Liver (tissue), 9 donors: ENCODE measurements around the gene CCKAR. TPM values are rescaled to one million over a fixed set of nuclear protein-coding genes. Genes with fewer than 3 reads are reported as not detected.

Experiments
- DNase-seq: peaks from one replicate; pipeline ENCODE4 v3.0.0-alpha.2; 2017; ENCODE audit warnings: low spot score
- H3K27ac ChIP-seq, 2 donors: one replicate each; pipeline ENCODE4 v1.7.0; 2013; ENCODE audit warnings: inconsistent platforms in 2 of 2, low read length in 2 of 2, control low read depth in 1 of 2, low read depth in 1 of 2, mild to moderate bottlenecking in 1 of 2
- H3K27me3 ChIP-seq, 4 donors: one replicate each; pipeline versions ENCODE4 v1.6.1 to v1.7.0; 2013; ENCODE audit warnings: low read length in 3 of 4, inconsistent platforms in 1 of 4, mild to moderate bottlenecking in 1 of 4, moderate library complexity in 1 of 4; ENCODE audit not compliant: control insufficient read depth in 4 of 4, insufficient read depth in 4 of 4
- H3K36me3 ChIP-seq, 4 donors: one replicate each; pipeline versions ENCODE4 v1.6.1 to v1.7.0; 2013; ENCODE audit warnings: low read length in 3 of 4, mild to moderate bottlenecking in 3 of 4, low read depth in 1 of 4, moderate library complexity in 1 of 4; ENCODE audit not compliant: control insufficient read depth in 4 of 4, insufficient read depth in 3 of 4
- H3K4me1 ChIP-seq, 4 donors: one replicate each; pipeline versions ENCODE4 v1.6.1 to v1.7.0; 2013; ENCODE audit warnings: low read length in 3 of 4, mild to moderate bottlenecking in 3 of 4, moderate library complexity in 1 of 4; ENCODE audit not compliant: control insufficient read depth in 4 of 4, insufficient read depth in 4 of 4
- H3K4me3 ChIP-seq, 3 donors: one replicate each; pipeline versions ENCODE4 v1.6.1 to v1.7.0; 2013; ENCODE audit warnings: low read length in 3 of 3, control low read depth in 1 of 3, low read depth in 1 of 3, mild to moderate bottlenecking in 1 of 3
- H3K9ac ChIP-seq, 2 donors: one replicate each; pipeline ENCODE4 v1.7.0; 2013; ENCODE audit warnings: low read length in 2 of 2, mild to moderate bottlenecking in 2 of 2, moderate library complexity in 2 of 2, control low read depth in 1 of 2, low read depth in 1 of 2
- H3K9me3 ChIP-seq, 4 donors: one replicate each; pipeline versions ENCODE4 v1.6.1 to v1.7.0; 2013; ENCODE audit warnings: low read length in 3 of 4; ENCODE audit not compliant: control insufficient read depth in 4 of 4
- ATF3 ChIP-seq: IDR thresholded peaks from 2 replicates; pipeline ENCODE4 v1.6.1; 2016; ENCODE audit warnings: antibody characterized with exemption
- EGR1 ChIP-seq, 2 donors: IDR thresholded peaks; 2 replicates each; pipeline ENCODE4 v1.6.1; 2016 to 2018; ENCODE audit warnings: antibody characterized with exemption in 2 of 2, low read depth in 2 of 2
- FOXA1 ChIP-seq: IDR thresholded peaks from 2 replicates; pipeline ENCODE4 v1.6.1; 2016; ENCODE audit warnings: antibody characterized with exemption
- FOXA2 ChIP-seq: IDR thresholded peaks from 2 replicates; pipeline ENCODE4 v1.6.1; 2016; ENCODE audit warnings: antibody characterized with exemption
- GABPA ChIP-seq, 2 donors: IDR thresholded peaks in 1 of 2; conservative IDR thresholded peaks in 1 of 2; 2 replicates each; pipeline ENCODE4 v1.6.1; 2016; ENCODE audit warnings: antibody characterized with exemption in 2 of 2, mild to moderate bottlenecking in 1 of 2, moderate library complexity in 1 of 2
- HNF4A ChIP-seq, 2 donors: conservative IDR thresholded peaks; 2 replicates each; pipeline ENCODE4 v1.6.1; 2016; ENCODE audit warnings: antibody characterized with exemption in 2 of 2, mild to moderate bottlenecking in 2 of 2
- HNF4G ChIP-seq: IDR thresholded peaks from 2 replicates; pipeline ENCODE4 v1.6.1; 2016; ENCODE audit warnings: antibody characterized with exemption
- JUND ChIP-seq, 2 donors: IDR thresholded peaks; 2 replicates each; pipeline ENCODE4 v1.6.1; 2016; ENCODE audit warnings: antibody characterized with exemption in 2 of 2
- MAX ChIP-seq: IDR thresholded peaks from 2 replicates; pipeline ENCODE4 v1.6.1; 2016; ENCODE audit warnings: antibody characterized with exemption
- NR2F2 ChIP-seq: IDR thresholded peaks from 2 replicates; pipeline ENCODE4 v1.6.1; 2016; ENCODE audit warnings: antibody characterized with exemption
- RAD21 ChIP-seq, 2 donors: IDR thresholded peaks; 2 replicates each; pipeline ENCODE4 v1.6.1; 2016; ENCODE audit warnings: antibody characterized with exemption in 2 of 2, mild to moderate bottlenecking in 2 of 2
- REST ChIP-seq: IDR thresholded peaks from 2 replicates; pipeline ENCODE4 v1.6.1; 2016; ENCODE audit warnings: antibody characterized with exemption, mild to moderate bottlenecking
- RXRA ChIP-seq, 2 donors: IDR thresholded peaks; 2 replicates each; pipeline ENCODE4 v1.6.1; 2017 to 2018; ENCODE audit warnings: antibody characterized with exemption in 2 of 2, mild to moderate bottlenecking in 1 of 2
- SP1 ChIP-seq: IDR thresholded peaks from 2 replicates; pipeline ENCODE4 v1.6.1; 2018; ENCODE audit warnings: antibody characterized with exemption, mild to moderate bottlenecking
- TAF1 ChIP-seq: conservative IDR thresholded peaks from 2 replicates; pipeline ENCODE4 v1.6.1; 2016; ENCODE audit warnings: antibody characterized with exemption, mild to moderate bottlenecking
- YY1 ChIP-seq: IDR thresholded peaks from 2 replicates; pipeline ENCODE4 v1.6.1; 2016; ENCODE audit warnings: antibody characterized with exemption, mild to moderate bottlenecking
- WGBS: extraction: QIAGEN DNeasy Blood & Tissue Kit; methylation state at CpG from one replicate; pipeline ENCODE4 v1.1.7; 2013; 5-methylcytosine and 5-hydroxymethylcytosine counted together
- polyA plus RNA-seq, 2 donors: library from polyadenylated mRNA; stranded (reverse) in 1 of 2; unstranded in 1 of 2; fragments of 200-250 nt in 1 of 2; fragments of >200 nt in 1 of 2; fragmentation: Nextera tagmentation in 1 of 2; extraction: Ambion mirVana in 1 of 2; gene quantifications; one replicate each; pipeline versions ENCODE4 v1.2.1 to v1.2.3, GENCODE V29; 2013 to 2015
- total RNA-seq, 2 donors: library from RNA; depleted of rRNA; stranded (reverse); fragments of >200 nt; gene quantifications; one replicate each; pipeline ENCODE4 v1.2.3, GENCODE V29; 2014
- TF ChIP-seq, protein P1 (sequence below): IDR thresholded peaks from 2 replicates; pipeline ENCODE4 v1.6.1; 2016; ENCODE audit warnings: antibody characterized with exemption
- TF ChIP-seq, protein P2 (sequence below): fragments of 150-350 bp; IDR thresholded peaks from 2 replicates; pipeline ENCODE4 v1.5.1; 2017; ENCODE audit warnings: improper control_type of control experiment, low read depth, low read length; ENCODE audit not compliant: missing input control
- donor health status: healthy.
- donor health status: healthy.
- donor health status: healthy.
- donor health status: healthy.
- donor health status: healthy.

CCKAR gene
- total and polyA plus RNA-seq, 4 donors: not detected

DNA sequence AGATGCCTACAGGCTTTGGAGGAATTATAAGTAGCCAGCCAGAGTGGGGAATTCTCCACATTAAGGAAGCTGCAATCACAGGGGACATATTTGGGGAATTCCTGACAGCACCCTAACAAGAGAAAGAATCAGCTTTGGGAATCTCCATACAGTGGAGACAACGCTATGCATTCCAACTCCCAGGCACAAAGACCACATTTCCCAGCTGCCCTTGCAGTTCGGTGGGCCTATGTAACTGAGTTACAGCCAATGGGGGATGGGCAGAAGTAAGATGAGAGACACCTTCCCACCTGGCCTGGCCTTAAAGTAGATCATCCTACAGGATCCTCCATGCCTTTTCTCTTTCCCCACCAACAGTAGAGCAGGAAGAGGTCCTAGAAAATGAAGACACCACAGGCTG, 43.4 kb upstream of the CCKAR start (continued):
- no peak for TF ChIP-seq TAF1
- no peak for TF ChIP-seq ATF3
- TF ChIP-seq MAX: no peak
- TF ChIP-seq NR2F2: no peak

DNA sequence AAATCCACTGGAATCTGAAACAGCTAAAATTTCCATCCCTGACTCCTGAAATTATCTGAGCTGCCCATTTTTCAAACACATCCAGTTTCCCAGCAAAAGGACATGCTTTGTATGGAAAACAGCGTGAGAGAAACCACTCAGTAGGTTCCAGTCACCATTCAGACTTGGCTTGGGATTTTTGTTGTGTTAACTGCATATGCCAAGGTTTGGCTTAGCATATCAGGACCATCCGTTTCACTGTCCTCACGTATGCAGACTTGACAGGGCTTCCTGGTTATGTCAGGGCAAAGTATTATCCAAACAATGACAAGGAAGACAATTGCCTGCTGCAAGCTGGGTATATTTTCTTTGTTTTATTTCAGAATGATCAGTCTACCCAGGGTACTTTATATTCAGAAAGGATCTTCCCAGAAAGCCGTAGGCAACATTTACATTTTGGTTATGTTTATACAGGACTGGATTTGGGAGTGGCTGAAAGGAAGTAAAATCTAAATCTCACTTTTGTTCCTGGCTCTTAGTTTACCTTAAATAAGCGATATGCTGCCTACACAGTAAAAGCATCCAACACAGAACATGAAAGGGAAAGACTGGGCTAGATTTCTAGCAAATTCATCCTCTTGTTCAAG, 41.3 kb upstream of the CCKAR start:
- WGBS: 65% methylated on average over 5 of the region's 5 CpGs
- DNase-seq: no peak
- Histone ChIP-seq H3K9ac (no peak overlapping the region), H3K9me3 (no peaks in the 10 kb centered on the region), H3K4me1 (no peaks in the 10 kb centered on the region), H3K27me3 (no peaks in the 10 kb centered on the region), H3K27ac (no peak overlapping the region), H3K4me3 (no peak overlapping the region), H3K36me3 (no peaks in the 10 kb centered on the region)
- no peak for TF ChIP-seq JUND (IDR thresholded peaks at IDR 0.05)
- no peak for TF ChIP-seq SP1
- TF ChIP-seq, protein P1, sequence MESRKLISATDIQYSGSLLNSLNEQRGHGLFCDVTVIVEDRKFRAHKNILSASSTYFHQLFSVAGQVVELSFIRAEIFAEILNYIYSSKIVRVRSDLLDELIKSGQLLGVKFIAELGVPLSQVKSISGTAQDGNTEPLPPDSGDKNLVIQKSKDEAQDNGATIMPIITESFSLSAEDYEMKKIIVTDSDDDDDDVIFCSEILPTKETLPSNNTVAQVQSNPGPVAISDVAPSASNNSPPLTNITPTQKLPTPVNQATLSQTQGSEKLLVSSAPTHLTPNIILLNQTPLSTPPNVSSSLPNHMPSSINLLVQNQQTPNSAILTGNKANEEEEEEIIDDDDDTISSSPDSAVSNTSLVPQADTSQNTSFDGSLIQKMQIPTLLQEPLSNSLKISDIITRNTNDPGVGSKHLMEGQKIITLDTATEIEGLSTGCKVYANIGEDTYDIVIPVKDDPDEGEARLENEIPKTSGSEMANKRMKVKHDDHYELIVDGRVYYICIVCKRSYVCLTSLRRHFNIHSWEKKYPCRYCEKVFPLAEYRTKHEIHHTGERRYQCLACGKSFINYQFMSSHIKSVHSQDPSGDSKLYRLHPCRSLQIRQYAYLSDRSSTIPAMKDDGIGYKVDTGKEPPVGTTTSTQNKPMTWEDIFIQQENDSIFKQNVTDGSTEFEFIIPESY: no peak

DNA sequence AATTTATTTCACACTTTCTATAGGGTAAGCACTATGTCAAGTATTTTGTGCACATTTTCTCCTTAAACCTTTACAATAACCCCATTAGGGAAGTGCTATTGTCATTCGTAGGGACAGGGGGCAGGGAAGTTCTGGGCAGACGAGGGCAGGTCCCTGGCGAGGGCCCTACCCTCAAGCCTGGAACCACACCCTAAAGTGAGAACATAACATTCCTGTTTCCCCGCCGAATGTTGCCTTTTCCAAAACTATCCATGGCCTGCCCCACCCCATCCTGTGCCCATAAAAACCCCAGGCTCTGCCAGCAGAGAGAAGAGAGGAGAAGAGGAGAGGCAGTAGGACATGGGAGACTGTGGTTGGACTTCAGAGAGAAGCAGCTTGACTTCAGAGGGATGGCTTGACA, 39.8 kb upstream of the CCKAR start:
- 75% methylated on average over 5 of the region's 5 CpGs for WGBS
- no peak overlapping the region for H3K9ac ChIP-seq
- H3K27ac ChIP-seq: no peak overlapping the region
- no peak overlapping the region for H3K4me3 ChIP-seq
- H3K9me3 ChIP-seq: no peaks in the 10 kb centered on the region
- no peaks in the 10 kb centered on the region for H3K36me3 ChIP-seq
- TF ChIP-seq EGR1 (IDR thresholded peaks at IDR 0.05; ENCODE audit: low read depth in 2 of 2) (no peak), REST (no peak), NR2F2 (no peak), MAX (no peak), YY1 (no peak), RXRA (IDR thresholded peaks at IDR 0.05) (no peak), SP1 (no peak), HNF4A (conservative IDR thresholded peaks at IDR 0.05) (no peak), FOXA2 (no peak), RAD21 (IDR thresholded peaks at IDR 0.05) (no peak), TAF1 (no peak), HNF4G (no peak), ATF3 (no peak), GABPA (IDR thresholded peaks at IDR 0.05 in 1 of 2, conservative IDR thresholded peaks at IDR 0.05 in 1 of 2) (no peak), FOXA1 (no peak), JUND (IDR thresholded peaks at IDR 0.05) (no peak)
- TF ChIP-seq, protein P2, sequence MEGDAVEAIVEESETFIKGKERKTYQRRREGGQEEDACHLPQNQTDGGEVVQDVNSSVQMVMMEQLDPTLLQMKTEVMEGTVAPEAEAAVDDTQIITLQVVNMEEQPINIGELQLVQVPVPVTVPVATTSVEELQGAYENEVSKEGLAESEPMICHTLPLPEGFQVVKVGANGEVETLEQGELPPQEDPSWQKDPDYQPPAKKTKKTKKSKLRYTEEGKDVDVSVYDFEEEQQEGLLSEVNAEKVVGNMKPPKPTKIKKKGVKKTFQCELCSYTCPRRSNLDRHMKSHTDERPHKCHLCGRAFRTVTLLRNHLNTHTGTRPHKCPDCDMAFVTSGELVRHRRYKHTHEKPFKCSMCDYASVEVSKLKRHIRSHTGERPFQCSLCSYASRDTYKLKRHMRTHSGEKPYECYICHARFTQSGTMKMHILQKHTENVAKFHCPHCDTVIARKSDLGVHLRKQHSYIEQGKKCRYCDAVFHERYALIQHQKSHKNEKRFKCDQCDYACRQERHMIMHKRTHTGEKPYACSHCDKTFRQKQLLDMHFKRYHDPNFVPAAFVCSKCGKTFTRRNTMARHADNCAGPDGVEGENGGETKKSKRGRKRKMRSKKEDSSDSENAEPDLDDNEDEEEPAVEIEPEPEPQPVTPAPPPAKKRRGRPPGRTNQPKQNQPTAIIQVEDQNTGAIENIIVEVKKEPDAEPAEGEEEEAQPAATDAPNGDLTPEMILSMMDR: no peak
- TF ChIP-seq, protein P1: no peak
- DNase-seq: no peak
- no peaks in the 10 kb centered on the region for H3K4me1 ChIP-seq
- no peaks in the 10 kb centered on the region for H3K27me3 ChIP-seq
